NCI-H2227 treated with DMSO at 0.1 percent for 48 hours (cell line): Measurements from ENCODE around the gene ARL8B.
"Not testable (repeated sequence)": the region's sequence is repeated elsewhere in the genome, so short reads cannot be mapped to it uniquely, and the experiment has no call there.

Experiments used
- DNase-seq: peaks from one replicate; lab custom pipeline; 2025; lab: John Stamatoyannopoulos, UW

The ARL8B gene

DNA sequence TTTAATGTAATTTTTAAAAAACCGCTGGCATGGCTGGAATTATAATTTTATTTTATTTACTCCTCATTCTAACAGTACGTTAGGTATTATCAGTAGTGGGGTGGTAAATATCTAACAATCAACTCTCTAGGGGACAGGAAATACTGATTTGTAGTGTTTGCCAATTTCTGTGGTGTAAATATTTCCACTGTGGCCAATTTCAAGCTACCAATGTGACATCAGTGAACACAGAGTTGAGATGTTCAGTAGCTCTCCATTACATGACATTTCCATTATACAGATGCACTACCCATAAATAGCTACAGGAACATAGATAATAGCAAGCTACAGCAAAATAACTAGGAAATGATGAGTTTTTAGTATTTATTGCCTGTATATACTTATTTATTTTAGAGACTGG, 10.0 kb upstream of the ARL8B start:
- no peak for DNase-seq

DNA sequence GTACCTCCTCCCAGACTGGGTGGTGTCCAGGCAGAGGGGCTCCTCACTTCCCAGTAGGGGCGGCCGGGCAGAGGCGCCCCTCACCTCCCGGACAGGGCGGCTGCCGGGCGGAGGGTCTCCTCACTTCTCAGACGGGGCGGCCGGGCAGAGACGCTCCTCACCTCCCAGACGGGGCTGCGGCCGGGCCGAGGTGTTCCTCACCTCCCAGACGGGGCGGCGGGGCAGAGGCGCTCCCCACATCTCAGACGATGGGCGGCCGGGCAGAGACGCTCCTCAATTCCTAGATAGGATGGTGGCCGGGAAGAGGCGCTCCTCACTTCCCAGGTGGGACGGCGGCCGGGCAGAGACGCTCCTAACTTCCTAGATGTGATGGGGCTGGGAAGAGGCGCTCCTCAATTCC, 8.4 kb upstream of the ARL8B start:
- not testable (repeated sequence) for DNase-seq

DNA sequence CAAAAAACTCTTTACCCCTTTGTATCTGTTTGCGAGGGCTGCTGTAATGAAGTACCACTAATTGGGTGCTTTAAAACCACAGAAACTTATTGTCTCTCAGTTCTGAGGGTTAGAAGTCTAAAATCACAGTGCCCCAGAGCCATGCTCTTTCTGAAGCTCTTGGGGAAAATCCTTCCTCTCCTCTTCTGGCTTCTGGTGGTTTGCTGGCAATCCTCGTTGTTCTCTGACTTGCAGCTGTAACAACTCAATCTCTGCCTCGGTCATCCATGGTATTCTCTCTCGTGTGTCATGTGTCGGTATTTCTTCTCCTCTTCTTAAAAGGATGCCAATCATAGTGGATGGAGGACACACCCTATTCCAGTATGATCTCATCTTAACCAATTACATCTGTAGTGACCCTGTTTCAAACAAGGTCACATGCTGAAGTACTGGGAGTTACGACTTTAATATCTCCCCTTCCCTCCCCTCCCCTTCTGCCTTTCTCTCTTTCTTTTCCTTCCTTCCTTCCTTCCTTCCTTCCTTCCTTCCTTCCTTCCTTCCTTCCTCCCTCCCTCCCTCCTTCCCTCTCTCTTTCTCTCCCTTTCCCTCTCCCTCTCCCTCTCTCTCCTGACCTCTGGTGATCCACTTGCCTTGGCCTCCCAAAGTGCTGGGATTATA, 6.5 kb upstream of the ARL8B start:
- DNase-seq: no peak

DNA sequence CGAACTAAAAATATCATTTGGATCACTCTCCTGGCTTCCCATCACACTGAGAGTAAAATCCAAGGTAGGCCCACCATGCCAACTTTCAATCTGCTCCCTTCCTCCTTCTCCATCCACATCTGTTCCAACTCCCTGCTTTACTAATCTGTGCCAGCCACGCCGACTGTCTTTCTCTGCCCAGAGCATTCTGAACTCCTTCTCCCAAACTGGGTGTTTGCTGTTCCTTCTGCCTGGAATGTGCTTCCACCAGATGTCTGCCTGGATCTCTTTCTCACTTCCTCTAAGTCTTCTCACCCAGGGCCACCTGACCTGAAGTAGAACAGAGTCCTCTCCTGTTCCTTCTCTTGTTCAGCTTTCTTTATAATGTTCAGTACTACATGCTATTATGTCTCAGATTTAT, 5.6 kb upstream of the ARL8B start:
- DNase-seq: no peak

DNA sequence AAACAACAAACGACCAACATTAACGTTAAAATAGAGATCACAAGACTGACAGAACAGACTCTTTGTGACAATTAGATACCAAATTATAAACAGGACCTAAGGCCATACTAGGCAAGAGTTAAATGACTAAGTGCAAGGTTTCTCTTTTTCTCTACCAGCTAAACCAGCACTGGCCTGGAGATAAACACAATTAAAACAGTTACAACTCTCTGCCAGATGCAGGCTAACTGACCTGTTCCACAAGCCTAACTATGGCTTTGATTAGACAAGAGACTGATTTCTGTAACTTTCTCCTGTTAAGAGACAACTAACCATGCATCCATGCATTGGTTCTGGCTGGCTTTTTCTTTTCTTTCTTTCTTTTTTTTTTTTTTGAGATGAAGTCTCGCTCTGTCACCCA, 1.6 kb upstream of the ARL8B start:
- DNase-seq: no peak

DNA sequence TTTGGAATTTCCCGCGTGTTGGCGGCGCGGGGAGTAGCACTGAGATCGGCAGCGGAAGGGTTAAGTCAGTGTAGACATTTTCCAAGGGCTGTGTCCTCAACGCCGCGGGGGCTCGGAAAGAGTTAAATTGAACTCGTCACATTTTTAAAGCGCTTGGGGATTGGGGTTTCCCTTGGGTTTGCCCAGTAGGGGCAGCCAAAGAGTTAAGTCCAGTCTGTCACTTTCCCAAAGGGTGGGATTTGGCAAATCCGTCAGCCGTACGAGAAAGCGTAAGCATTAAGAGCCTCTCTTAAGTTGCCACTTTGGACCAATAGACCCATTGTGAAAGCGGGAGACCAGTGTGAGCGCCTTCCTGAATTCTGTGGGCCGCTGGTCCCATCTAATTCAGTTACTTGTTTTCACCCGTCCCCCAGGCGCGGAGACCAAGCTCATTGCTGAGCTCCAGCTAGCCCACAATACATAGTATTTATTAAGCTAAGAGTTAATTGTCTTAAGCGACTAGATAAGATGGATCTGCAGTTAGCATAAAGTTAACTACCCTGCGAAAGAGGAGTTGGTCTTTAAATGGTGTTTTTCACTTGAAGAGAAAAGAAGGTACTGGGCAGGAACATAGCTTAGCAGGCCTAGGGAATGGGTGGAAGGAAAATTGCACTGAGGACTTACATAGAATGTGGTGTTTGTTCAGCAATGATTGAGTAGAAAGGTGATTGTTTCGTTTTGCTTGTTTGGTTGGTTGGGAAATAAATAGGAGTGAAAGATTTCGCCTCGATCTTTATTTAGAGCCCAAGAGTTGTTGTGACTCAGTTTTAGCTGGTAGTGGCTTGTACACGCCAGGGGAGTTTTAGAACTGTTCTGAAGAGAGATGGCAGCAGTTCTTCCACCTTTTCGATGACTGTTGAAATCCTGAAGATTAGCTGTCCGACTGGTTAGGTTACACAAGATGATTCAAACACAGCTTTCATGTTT, 932 bp downstream of the ARL8B start:
- DNase-seq: peak; percentile 8

DNA sequence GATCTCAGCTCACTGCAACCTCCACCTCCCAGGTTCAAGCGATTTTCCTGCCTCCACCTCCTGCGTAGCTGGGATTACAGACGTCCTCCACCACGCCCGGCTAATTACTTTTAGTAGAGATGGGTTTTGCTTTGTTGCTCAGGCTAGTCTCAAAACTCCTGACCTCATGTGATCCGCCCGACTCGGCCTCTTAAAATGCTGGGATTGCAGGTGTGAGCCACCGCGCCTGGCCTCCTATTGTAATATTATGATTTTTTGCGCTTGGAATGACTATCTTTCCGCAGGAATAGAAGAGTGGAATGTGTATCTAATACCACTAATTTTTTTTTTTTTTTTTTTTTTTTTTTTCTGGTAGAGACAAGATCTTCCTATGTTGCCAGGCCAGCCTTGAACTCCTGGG, 1.8 kb downstream of the ARL8B start:
- no peak for DNase-seq

DNA sequence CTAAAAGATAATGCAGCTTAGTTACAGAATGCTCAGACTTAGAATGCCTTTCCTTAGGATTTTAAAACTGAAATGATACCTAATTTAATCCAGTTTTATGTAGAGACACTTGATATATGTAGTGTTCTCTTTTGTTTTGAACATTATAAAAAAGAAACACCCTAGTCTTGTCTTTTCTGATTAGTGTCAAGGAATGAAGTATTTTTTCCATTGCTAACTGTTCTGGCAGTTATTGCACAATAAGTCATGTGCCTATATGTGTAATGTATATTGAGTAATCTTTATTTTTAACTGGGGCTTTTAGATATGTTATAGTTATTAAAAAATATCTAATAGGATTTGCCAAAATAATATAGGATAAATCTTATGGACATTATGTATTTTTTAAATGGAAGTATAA, 4.5 kb downstream of the ARL8B start:
- DNase-seq: no peak

DNA sequence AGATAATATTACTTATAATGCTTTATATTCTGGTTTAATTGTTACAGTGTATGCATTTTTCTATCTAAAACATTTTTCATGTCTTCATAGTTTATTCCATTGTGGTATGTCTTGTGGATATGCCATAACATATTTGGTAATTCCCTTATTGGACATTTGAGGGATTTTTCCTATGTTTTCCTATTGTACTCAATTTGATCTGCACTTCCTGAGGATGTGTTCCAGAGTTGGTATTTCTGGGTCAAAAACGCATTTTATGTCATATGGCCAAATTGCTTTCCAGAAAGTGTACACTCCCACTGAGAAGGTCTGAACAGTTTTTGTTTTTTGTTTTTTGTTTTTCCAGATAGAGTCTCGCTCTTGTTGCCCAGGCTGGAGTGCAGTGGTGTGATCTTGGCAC, 6.8 kb downstream of the ARL8B start:
- no peak for DNase-seq

DNA sequence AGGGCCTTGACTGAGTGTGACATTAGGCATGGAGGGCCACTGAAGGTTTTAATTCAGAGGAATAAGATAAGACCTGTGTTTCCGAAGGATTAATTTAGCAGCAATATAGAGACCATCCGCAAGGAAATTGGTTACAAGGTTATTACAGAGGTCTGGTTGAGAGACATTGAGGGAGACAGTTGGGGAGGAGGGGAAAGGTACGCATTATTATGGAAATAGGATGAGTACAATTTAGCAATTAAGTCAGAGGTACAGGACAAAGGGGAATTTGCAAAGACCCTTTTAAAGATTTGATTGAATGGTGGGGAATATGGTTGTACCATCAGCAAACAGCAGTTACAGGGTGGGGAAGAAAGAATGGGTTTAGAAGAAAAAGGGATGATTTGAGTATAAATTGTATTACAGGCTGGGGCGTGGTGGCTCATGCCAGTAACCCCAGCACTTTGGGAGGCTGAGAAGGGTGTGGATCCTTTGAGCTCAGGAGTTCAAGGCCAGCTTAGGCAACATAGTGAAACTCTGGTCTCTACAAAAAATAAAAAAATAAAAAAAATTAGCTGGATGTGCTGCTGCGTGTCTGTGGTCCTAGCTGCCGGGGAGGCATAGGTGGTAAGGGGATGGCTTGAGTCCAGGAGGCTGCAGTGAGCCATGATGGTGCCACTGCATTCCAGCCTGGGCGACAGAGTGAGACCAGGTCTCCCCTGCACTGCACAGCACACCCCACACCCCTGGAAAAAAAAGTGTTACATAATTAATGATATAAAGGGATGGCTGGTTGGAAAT, 11.3 kb downstream of the ARL8B start:
- DNase-seq: no peak

DNA sequence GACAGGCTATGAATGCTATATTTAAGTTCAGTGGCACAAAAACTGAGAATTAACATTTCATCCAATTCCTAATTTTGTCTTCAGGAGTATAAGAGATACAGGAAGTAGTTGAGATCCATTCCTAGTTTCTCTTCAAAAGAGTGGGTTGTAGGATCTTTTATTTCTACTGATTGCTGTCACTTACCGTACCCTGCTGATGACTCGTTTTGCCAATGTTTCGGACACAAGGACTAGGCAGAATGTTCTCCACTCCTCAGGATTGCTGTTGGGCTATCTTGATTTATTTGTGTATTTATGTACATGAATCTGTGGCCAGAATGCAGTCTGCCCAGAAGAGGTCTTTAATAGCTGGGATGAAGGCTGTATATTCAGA, 11.9 kb downstream of the ARL8B start:
- DNase-seq: no peak

DNA sequence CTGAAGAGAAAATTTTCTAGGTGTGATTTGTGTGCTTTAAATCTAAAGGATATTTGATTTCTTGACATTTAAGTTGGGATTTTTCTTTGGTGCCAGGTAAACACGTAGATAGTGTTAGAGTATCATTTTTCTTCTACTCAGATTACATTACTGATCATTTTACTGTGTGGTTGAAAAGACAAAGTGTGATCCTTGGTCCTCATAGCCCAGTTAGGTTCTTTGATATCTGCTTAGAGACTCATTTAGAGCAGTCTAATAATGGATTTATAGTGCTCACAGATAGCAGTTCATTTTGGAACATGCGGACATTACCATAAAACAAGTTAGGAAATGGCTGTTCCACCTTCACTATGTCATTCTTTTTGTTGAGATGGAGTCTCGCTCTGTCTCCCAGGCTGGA, 12.4 kb downstream of the ARL8B start:
- no peak for DNase-seq

DNA sequence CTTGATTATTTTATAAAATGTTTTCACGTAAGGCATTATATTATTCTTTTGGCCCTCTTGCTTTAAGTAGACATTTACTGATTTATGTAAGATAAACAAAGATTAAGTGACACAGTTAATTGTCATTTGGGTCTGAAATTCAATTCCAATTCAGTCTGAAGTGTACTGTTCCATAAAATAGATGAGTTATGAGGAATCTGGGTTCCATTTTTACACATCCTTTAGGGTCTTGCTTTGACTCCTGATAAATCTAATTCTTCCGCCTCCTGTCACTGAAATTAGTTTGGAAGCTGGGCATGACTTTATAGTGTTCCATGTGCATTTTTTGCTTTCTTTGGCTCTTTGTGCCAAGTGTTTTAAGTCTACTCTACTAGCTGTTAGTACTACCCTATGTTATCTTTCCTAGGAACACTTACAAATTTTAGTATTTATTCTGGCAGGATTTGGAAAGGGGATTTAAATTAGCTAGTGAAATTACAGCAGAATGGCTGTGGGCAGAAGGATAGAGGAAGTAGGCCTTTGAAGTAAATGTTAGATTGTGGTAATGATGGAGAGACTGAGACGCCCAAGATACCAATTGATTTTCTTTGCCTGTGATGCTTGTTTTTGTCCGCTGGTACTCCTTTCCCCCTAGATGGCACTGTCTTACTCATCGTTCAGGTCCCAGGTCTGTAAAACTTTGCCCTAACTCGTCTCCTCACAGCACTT, 14.3 kb downstream of the ARL8B start:
- DNase-seq: no peak

DNA sequence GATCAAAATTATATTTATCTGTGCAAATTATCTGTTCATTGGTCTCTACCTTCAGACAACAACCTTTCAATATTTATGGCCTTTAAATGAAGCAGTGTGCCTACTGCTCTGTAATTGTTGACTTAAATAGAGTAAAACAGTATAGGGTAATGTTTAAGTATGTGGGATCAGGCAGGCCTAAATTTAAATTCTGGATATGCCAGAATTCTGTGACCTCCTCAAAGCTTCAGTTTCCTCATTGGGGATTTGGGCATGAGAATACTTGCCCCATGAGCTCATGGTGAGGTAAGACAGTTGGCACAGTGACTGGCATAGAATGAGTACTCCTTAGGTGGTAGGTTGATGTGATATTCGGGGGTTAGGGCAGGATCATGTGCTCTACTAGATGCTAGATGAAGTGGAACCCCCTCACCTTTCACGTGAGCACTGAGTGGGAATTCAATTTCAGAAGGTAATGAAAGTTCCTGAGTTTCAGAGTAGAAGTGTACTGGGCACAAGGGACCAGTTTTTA, 14.9 kb downstream of the ARL8B start:
- no peak for DNase-seq

DNA sequence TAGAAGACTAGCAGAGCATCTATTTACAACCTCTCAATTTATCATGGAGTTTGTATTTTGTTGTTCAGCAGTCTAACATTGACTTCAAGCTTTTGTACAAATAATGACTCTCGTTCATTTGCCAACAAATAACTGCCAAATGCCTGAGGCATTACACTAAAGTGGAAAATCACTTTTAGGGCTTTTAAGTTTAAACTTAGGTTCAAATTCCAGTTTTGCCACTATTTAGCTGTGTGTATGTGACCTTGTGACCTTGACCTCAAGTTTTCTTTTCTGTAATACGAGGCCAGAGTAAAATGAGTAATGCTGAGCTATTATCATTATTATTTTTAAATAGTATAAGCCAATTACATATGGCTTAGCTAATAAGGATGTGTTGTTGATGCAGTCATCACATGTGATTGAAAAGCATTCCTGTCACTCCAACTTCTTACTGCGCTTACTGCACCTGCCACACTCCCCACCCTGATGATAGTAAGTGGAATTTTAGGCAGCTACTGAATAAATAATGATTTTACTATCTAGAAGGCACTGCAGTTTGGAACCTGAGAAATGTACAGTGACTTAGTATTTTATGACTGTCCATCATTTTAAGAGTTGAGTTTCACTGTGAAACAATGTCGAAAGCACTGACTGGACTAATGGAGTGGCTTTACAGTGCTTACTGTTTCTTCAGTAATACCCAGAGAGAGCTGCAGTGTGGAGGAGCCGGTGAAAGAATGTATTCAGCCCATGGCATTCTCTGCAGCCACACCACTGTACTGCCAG, 16.3 kb downstream of the ARL8B start:
- DNase-seq: no peak

DNA sequence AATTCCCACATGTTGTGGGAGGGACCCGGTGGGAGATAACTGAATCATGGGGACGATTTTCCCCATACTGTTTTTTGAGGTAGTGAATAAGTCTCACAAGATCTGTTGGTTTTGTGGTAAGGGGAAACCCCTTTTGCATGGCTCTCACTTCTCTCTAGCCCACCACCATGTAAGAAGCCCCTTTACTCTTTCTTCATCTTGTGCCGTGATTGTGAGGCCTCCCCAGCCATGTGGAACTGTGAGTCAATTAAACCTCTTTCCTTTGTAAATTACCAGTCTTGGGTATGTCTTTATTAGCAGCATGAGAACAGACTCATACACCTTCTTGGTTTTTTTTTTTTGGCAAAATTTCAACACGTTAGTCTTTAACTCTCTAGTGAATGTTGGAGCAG, 18.1 kb downstream of the ARL8B start:
- DNase-seq: no peak

DNA sequence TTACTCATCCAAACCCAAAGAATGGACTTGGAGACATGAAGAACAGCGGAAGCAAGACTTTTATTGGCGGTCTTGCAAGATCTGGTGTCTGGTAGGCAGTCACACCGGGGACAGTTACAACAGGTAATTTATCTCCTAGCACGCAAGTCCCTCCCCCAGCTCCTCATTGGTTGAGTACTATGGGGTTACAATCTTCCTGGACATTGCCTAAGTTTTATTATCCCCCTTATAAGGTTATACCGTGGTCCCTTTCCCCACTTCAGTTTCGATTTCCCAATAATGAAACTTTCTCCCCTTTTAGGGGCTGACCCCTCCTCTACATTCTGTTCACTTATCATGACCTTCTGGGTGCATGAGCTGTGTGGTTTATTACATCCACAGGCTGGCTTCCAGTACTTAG, 18.7 kb downstream of the ARL8B start:
- DNase-seq: no peak

DNA sequence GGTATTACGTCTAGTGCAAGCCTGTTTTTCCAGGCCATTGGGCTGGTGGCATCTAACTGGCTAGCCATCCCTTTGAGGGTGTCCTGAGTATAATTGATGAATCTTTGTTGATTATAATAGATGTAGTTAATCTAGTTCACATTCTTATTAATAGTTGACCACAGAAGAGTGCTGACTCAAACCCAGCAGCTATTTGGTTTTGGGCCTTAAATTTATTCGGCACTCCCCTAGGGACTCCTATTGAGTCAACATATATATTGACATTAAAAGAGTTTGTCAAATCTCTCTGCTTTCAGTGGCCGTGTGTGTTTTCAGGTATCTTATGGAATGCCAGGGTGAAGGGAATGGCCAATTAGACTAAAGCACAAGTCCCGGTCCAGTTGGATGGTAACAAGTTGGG, 19.7 kb downstream of the ARL8B start:
- no peak for DNase-seq

DNA sequence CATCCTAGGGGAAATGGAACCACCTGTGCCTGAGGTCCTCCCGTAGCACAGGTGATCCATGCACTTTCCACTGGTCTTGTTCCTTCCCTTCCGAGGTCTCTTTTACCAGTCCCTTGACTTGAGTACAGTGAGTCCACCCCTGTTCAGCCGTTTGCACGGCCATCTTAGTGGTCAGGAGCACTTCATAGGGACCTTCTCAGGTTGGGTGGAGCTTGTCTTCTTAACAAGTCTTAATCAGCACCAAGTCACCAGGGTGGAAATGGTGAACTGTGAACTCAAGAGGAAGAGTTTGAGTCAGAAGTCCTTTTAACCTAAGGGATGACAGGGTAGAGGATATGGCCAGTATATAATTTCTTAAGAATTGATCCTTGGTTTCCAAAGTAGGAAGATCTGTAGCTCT, 21.4 kb downstream of the ARL8B start:
- DNase-seq: no peak

DNA sequence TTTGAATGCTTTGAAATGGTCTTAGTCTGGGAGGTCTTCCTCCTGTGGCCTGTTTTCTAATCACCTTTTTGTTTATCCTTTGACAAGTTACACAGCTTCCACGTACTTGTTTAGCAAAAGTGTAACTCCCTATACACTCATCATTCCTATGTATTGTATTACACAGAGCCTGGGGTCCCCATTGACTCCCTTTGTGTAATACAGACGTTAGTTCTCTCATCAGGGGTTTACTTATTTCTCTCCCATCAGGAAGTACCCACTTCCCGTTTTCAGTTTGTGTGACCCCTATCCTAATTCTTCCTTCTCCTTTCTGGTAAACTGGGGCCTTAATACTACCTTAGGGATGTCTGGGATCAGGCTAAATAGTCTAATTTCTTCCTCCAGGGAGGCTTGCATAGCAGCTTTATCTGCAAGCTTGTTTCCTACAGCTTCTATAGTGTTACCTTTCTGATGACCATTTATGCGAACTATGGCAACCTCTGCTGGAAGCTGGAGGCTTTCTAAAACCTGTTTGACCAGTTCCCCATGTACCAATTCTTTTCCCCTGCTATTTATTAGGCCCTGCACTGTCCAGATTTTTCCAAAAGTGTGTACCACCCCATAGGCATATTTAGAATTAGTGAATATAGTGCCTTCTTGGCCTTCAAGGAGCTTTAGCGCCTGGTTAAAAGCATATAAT, 22.4 kb downstream of the ARL8B start:
- no peak for DNase-seq

DNA sequence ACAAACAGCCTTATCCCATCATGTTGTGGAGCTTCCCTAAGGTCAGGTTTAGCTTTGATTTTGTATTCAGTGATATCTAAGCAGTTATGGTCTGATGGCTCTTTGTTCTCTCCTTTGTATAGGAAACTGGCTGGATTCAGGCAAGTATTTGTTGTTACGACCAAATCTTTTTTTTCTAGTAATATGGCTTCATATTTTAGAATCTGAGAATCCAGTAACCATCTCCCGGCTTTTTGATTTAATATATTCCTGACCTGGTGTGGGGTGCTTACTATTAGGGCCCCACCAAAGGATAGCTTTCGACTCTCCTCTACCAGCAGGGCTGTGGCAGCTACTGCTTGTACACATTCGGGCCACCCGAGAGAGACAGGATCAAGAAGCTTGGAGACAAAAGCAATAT, 23.0 kb downstream of the ARL8B start:
- no peak for DNase-seq
